Measurements from ENCODE around the gene FIGLA.
A peak's percentile ranks its signal among the peaks of the same experiment; 100 is the strongest.
"Not testable (repeated sequence)": the region's sequence is repeated elsewhere in the genome, so short reads cannot be mapped to it uniquely, and the experiment has no call there.

The FIGLA gene

GRCh38 chr2:70808983-70809958 lies 18.8 kb upstream of the FIGLA start:
- DNase-seq (ENCODE audit: low read depth in 2 of 2) = no peak

- DNase-seq (ENCODE audit: low read depth in 2 of 2) = no peak
These were observed 17.3 kb upstream of the FIGLA start for GRCh38 chr2:70807828-70808118.

GRCh38 chr2:70807102-70807827 lies 16.8 kb upstream of the FIGLA start:
- no peak for DNase-seq (ENCODE audit: low read depth in 2 of 2)

- DNase-seq (ENCODE audit: low read depth in 2 of 2) = no peak
These were observed 16.2 kb upstream of the FIGLA start for GRCh38 chr2:70806620-70807019.

GRCh38 chr2:70806013-70806412 lies 15.6 kb upstream of the FIGLA start:
- no peak for DNase-seq (ENCODE audit: low read depth in 2 of 2)

GRCh38 chr2:70801607-70802263 lies 11.3 kb upstream of the FIGLA start:
- no peak for DNase-seq (ENCODE audit: low read depth in 2 of 2)

- DNase-seq (ENCODE audit: low read depth in 2 of 2) = no peak
These were observed 9.3 kb upstream of the FIGLA start for GRCh38 chr2:70799706-70800105.

- not testable (repeated sequence) for DNase-seq (ENCODE audit: low read depth in 2 of 2)
These were observed 7.6 kb upstream of the FIGLA start for GRCh38 chr2:70797996-70798395.

- DNase-seq (ENCODE audit: low read depth in 2 of 2) = no peak
These were observed 7.1 kb upstream of the FIGLA start for GRCh38 chr2:70797506-70797905.

GRCh38 chr2:70796262-70796661 lies 5.8 kb upstream of the FIGLA start:
- no peak for DNase-seq (ENCODE audit: low read depth in 2 of 2)

- DNase-seq (ENCODE audit: low read depth in 2 of 2) = no peak
These were observed 4.9 kb upstream of the FIGLA start for GRCh38 chr2:70795164-70795995.

GRCh38 chr2:70793450-70793849 lies 3.0 kb upstream of the FIGLA start:
- no peak for DNase-seq (ENCODE audit: low read depth in 2 of 2)

GRCh38 chr2:70789304-70790135 lies 923 bp downstream of the FIGLA start:
- peak; percentile 18 to 25 for DNase-seq (ENCODE audit: low read depth in 2 of 2)

- peak in 1 of 2 experiments; percentile 20 for DNase-seq (ENCODE audit: low read depth in 2 of 2)
These were observed 5.1 kb downstream of the FIGLA start for GRCh38 chr2:70785137-70785911.

- no peak for DNase-seq (ENCODE audit: low read depth in 2 of 2)
These were observed 6.1 kb downstream of the FIGLA start for GRCh38 chr2:70784320-70784719.

- DNase-seq (ENCODE audit: low read depth in 2 of 2) = peak; percentile 21 to 34
These were observed 10.4 kb downstream of the FIGLA start for GRCh38 chr2:70779911-70780545.

GRCh38 chr2:70779491-70779890 lies 11.0 kb downstream of the FIGLA start:
- DNase-seq (ENCODE audit: low read depth in 2 of 2) = peak in 1 of 2 experiments; percentile 8

- no peak for DNase-seq (ENCODE audit: low read depth in 2 of 2)
These were observed 11.8 kb downstream of the FIGLA start for GRCh38 chr2:70778676-70779075.

GRCh38 chr2:70777450-70777849 lies 13.0 kb downstream of the FIGLA start:
- no peak for DNase-seq (ENCODE audit: low read depth in 2 of 2)
